ENCODE results near the gene SMG6. TPM values are rescaled to one million over a fixed set of nuclear protein-coding genes. Genes with fewer than 3 reads are reported as not detected.
A peak's percentile ranks its signal among the peaks of the same experiment; 100 is the strongest.

Gene SMG6
- polyA plus RNA-seq, 1 of the 3 experiments (the other 2 are of a cell fraction) = 15.7 TPM

- TF ChIP-seq TAF1 (IDR thresholded peaks at IDR 0.05; ENCODE audit: borderline replicate concordance, low read depth, low read length) = no peak
- no peak for TF ChIP-seq NRF1 (IDR thresholded peaks at IDR 0.05; ENCODE audit: low read depth, low read length)
- TF ChIP-seq YY1 (IDR thresholded peaks at IDR 0.05; ENCODE audit: low read depth) = no peak
Observed at GRCh38 chr17:2105663-2106062, 197.9 kb downstream of the SMG6 start (continued).

GRCh38 chr17:2102931-2103809 is 200.4 kb downstream of the SMG6 start:
- H3K9ac ChIP-seq = no peak overlapping the region; the same call in 1 of the 2 replicates
- no peaks in the 10 kb centered on the region for H3K27me3 ChIP-seq (ENCODE audit: insufficient read depth)
- no peak for DNase-seq
- peaks cover 11 to 19% of the 10 kb centered on the region in 2 experiments; a peak in 2 of 4 replicates for H3K4me1 ChIP-seq (ENCODE audit: control insufficient read depth in 1 of 2, insufficient read depth in 2 of 2, low read depth in 1 of 2, low read length in 1 of 2)
- no peaks in the 10 kb centered on the region for H3K79me2 ChIP-seq (ENCODE audit: insufficient read depth)
- no peak overlapping the region for H2AFZ ChIP-seq (ENCODE audit: low read depth)
- H3K4me2 ChIP-seq = peak overlapping the region; percentile 8; the same call in 1 of the 2 replicates
- H3F3A ChIP-seq (replicated peaks; ENCODE audit: insufficient read depth) = peaks cover 12% of the 10 kb centered on the region
- WGBS (ENCODE audit: low lambda C conversion rate) = 80% methylated on average over 9 of the region's 9 CpGs
- CTCF ChIA-PET = interaction anchor here (0.6 to 2.3 kb wide), 8 partner anchors 22 to 142 kb away, joined by 3 to 12 read pairs (median 4); no protein-coding TSS in a partner anchor
- no peak overlapping the region for H3K4me3 ChIP-seq (ENCODE audit: low read depth in 2 of 2, low read length in 1 of 2)
- POLR2A ChIA-PET = no interaction called here
- H3K27ac ChIP-seq (ENCODE audit: low read depth in 2 of 2, low read length in 1 of 2) = peak overlapping the region; percentile 44 to 74
- H3K36me3 ChIP-seq (replicated peaks in 1 of 2; ENCODE audit: control insufficient read depth in 1 of 2, insufficient read depth in 2 of 2, low read length in 1 of 2) = no peaks in the 10 kb centered on the region
- no peaks in the 10 kb centered on the region for H3K9me3 ChIP-seq
- no peaks in the 10 kb centered on the region for H4K20me1 ChIP-seq (ENCODE audit: insufficient read depth)
- H3K9me2 ChIP-seq = no peaks in the 10 kb centered on the region
- TF ChIP-seq, protein P1, sequence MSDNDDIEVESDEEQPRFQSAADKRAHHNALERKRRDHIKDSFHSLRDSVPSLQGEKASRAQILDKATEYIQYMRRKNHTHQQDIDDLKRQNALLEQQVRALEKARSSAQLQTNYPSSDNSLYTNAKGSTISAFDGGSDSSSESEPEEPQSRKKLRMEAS (IDR thresholded peaks at IDR 0.05; ENCODE audit: low read depth) = 0 out of 2 replicates have a peak, but pooled peaks have one; percentile 20
- peak; percentile 26 to 27; a peak in 2 of 4 replicates for TF ChIP-seq EP300 (IDR thresholded peaks at IDR 0.05; ENCODE audit: borderline replicate concordance in 1 of 2, low read depth in 1 of 2, low read length in 1 of 2)
- peak; percentile 19; the same call in 1 of the 2 replicates for TF ChIP-seq SIN3A (IDR thresholded peaks at IDR 0.05; ENCODE audit: borderline replicate concordance, low read depth, low read length)
- peak; percentile 53; the same call in 1 of the 2 replicates for TF ChIP-seq JUND (IDR thresholded peaks at IDR 0.05)
- TF ChIP-seq FOSL2 (IDR thresholded peaks at IDR 0.05; ENCODE audit: borderline replicate concordance, low read depth) = peak; percentile 49; the same call in 1 of the 2 replicates
- no peak for TF ChIP-seq REST (IDR thresholded peaks at IDR 0.05; ENCODE audit: low read depth, low read length)
- TF ChIP-seq USF1 (IDR thresholded peaks at IDR 0.05; ENCODE audit: borderline replicate concordance, low read depth) = no peak
- TF ChIP-seq EZH2phosphoT487 (IDR thresholded peaks at IDR 0.05; ENCODE audit: borderline replicate concordance, low read depth) = no peak
- TF ChIP-seq, protein P2, sequence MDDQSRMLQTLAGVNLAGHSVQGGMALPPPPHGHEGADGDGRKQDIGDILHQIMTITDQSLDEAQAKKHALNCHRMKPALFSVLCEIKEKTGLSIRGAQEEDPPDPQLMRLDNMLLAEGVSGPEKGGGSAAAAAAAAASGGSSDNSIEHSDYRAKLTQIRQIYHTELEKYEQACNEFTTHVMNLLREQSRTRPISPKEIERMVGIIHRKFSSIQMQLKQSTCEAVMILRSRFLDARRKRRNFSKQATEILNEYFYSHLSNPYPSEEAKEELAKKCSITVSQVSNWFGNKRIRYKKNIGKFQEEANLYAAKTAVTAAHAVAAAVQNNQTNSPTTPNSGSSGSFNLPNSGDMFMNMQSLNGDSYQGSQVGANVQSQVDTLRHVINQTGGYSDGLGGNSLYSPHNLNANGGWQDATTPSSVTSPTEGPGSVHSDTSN (IDR thresholded peaks at IDR 0.05) = peak; percentile 84
- no peak for TF ChIP-seq RCOR1 (IDR thresholded peaks at IDR 0.05; ENCODE audit: low read length)
- no peak for TF ChIP-seq YY1 (IDR thresholded peaks at IDR 0.05; ENCODE audit: low read depth)
- TF ChIP-seq GATA2 (CRISPR knock-in tag; IDR thresholded peaks at IDR 0.05) = no peak
- TF ChIP-seq, protein P3, sequence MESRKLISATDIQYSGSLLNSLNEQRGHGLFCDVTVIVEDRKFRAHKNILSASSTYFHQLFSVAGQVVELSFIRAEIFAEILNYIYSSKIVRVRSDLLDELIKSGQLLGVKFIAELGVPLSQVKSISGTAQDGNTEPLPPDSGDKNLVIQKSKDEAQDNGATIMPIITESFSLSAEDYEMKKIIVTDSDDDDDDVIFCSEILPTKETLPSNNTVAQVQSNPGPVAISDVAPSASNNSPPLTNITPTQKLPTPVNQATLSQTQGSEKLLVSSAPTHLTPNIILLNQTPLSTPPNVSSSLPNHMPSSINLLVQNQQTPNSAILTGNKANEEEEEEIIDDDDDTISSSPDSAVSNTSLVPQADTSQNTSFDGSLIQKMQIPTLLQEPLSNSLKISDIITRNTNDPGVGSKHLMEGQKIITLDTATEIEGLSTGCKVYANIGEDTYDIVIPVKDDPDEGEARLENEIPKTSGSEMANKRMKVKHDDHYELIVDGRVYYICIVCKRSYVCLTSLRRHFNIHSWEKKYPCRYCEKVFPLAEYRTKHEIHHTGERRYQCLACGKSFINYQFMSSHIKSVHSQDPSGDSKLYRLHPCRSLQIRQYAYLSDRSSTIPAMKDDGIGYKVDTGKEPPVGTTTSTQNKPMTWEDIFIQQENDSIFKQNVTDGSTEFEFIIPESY (IDR thresholded peaks at IDR 0.05; ENCODE audit: borderline replicate concordance, low read depth) = no peak
- TF ChIP-seq MXI1 (IDR thresholded peaks at IDR 0.05; ENCODE audit: low read depth, low read length) = no peak
- no peak for TF ChIP-seq IRF3 (IDR thresholded peaks at IDR 0.05; ENCODE audit: low read depth, low read length)
- no peak for TF ChIP-seq FOXJ3 (CRISPR knock-in tag; IDR thresholded peaks at IDR 0.05)
- no peak for TF ChIP-seq NRF1 (IDR thresholded peaks at IDR 0.05; ENCODE audit: low read depth, low read length)
- peak; percentile 75 for TF ChIP-seq TCF12 (IDR thresholded peaks at IDR 0.05)
- no peak for TF ChIP-seq ELF1 (IDR thresholded peaks at IDR 0.05)
